NCI-H526 (cell line): Measurements from ENCODE around the gene PRAME.
A peak's percentile ranks its signal among the peaks of the same experiment; 100 is the strongest.

Experiments
- DNase-seq, 2 experiments: peaks; one replicate each; lab custom pipeline; 2025; lab: John Stamatoyannopoulos, UW

Gene PRAME

GRCh38 chr22:22579869-22580604, 21.0 kb upstream of the PRAME start:
- DNase-seq = no peak

GRCh38 chr22:22578702-22579424, 19.8 kb upstream of the PRAME start:
- no peak for DNase-seq

- no peak for DNase-seq
These were observed 17.9 kb upstream of the PRAME start for GRCh38 chr22:22576989-22577427.

- peak; percentile 4 to 65 for DNase-seq
These were observed 17.4 kb upstream of the PRAME start for GRCh38 chr22:22576244-22576988.

GRCh38 chr22:22574361-22574760, 15.3 kb upstream of the PRAME start:
- DNase-seq = no peak

- DNase-seq = no peak
These were observed 14.2 kb upstream of the PRAME start for GRCh38 chr22:22573047-22573889.

GRCh38 chr22:22571862-22572261, 12.8 kb upstream of the PRAME start:
- no peak for DNase-seq

- DNase-seq = no peak
These were observed 12.4 kb upstream of the PRAME start for GRCh38 chr22:22571429-22571828.

- DNase-seq = no peak
These were observed 10.2 kb upstream of the PRAME start for GRCh38 chr22:22569218-22569617.

- no peak for DNase-seq
These were observed 6.9 kb upstream of the PRAME start for GRCh38 chr22:22565981-22566380.

GRCh38 chr22:22558071-22558971, 744 bp downstream of the PRAME start:
- peak in 1 of 2 experiments; percentile 34 for DNase-seq

GRCh38 chr22:22556995-22557925, 1.8 kb downstream of the PRAME start:
- DNase-seq = peak; percentile 32 to 56

- no peak for DNase-seq
These were observed 2.5 kb downstream of the PRAME start for GRCh38 chr22:22556578-22556977.

- DNase-seq = no peak
These were observed 3.5 kb downstream of the PRAME start for GRCh38 chr22:22555596-22555995.

- no peak for DNase-seq
These were observed 4.3 kb downstream of the PRAME start for GRCh38 chr22:22554587-22555284.

- no peak for DNase-seq
These were observed 5.1 kb downstream of the PRAME start for GRCh38 chr22:22553735-22554586.

GRCh38 chr22:22553141-22553540, 5.9 kb downstream of the PRAME start:
- DNase-seq = no peak

- peak in 1 of 2 experiments; percentile 7 for DNase-seq
These were observed 6.4 kb downstream of the PRAME start for GRCh38 chr22:22552630-22553029.
